Mesendoderm (in vitro differentiated cells): ENCODE results near the gene ANXA2R.
"Not testable (repeated sequence)": the region's sequence is repeated elsewhere in the genome, so short reads cannot be mapped to it uniquely, and the experiment has no call there.

Source experiments
- DNase-seq: peaks from one replicate; pipeline ENCODE4 v3.0.0; 2013
- H2AK5ac ChIP-seq: 2 replicates; pipeline ENCODE4 v1.6.1; 2013; ENCODE audit warnings: low read length, inconsistent platforms
- H2BK120ac ChIP-seq: 2 replicates; pipeline ENCODE4 v1.6.1; 2013; ENCODE audit warnings: low read depth, mild to moderate bottlenecking, low read length, moderate library complexity, mixed read lengths
- H2BK15ac ChIP-seq: replicated peaks from 2 replicates; pipeline ENCODE4 v1.6.1; 2013; ENCODE audit warnings: low read depth, mild to moderate bottlenecking, moderate library complexity
- H2BK5ac ChIP-seq: 2 replicates; pipeline ENCODE4 v1.6.1; 2013; ENCODE audit warnings: low read length, inconsistent platforms
- H3K18ac ChIP-seq: 2 replicates; pipeline ENCODE4 v1.6.1; 2013; ENCODE audit warnings: mild to moderate bottlenecking, low read length, mixed read lengths
- H3K23ac ChIP-seq: one replicate; pipeline ENCODE4 v1.6.1; 2013; ENCODE audit warnings: low read length
- H3K27ac ChIP-seq: 2 replicates; pipeline ENCODE4 v1.5.1; 2013; ENCODE audit warnings: low read depth, mild to moderate bottlenecking, inconsistent platforms, low read length, moderate library complexity
- H3K27me3 ChIP-seq: 2 replicates; pipeline ENCODE4 v1.6.1; 2013; ENCODE audit warnings: low read length, control low read depth, mild to moderate bottlenecking, inconsistent platforms; ENCODE audit not compliant: insufficient read depth, poor library complexity
- H3K36me3 ChIP-seq: 2 replicates; pipeline ENCODE4 v1.6.1; 2013; ENCODE audit warnings: low read length, inconsistent platforms; ENCODE audit not compliant: control insufficient read depth, insufficient read depth
- H3K4ac ChIP-seq: one replicate; pipeline ENCODE4 v1.6.1; 2013; ENCODE audit warnings: low read depth, mild to moderate bottlenecking, low read length, moderate library complexity
- H3K4me1 ChIP-seq: 2 replicates; pipeline ENCODE4 v1.6.1; 2013; ENCODE audit warnings: low read depth, low read length, inconsistent platforms; ENCODE audit not compliant: control insufficient read depth
- H3K4me2 ChIP-seq: 2 replicates; pipeline ENCODE4 v1.6.1; 2013; ENCODE audit warnings: low read length
- H3K4me3 ChIP-seq: 2 replicates; pipeline ENCODE4 v1.5.1; 2013; ENCODE audit warnings: mild to moderate bottlenecking, low read length
- H3K56ac ChIP-seq: one replicate; pipeline ENCODE4 v1.6.1; 2013; ENCODE audit warnings: low read length
- H3K79me1 ChIP-seq: 2 replicates; pipeline ENCODE4 v1.6.1; 2013; ENCODE audit warnings: low read length, inconsistent platforms
- H3K79me2 ChIP-seq: 2 replicates; pipeline ENCODE4 v1.6.1; 2013; ENCODE audit warnings: mild to moderate bottlenecking, low read length; ENCODE audit not compliant: control insufficient read depth, insufficient read depth
- H3K9ac ChIP-seq: 2 replicates; pipeline ENCODE4 v1.6.1; 2013; ENCODE audit warnings: low read length, inconsistent platforms
- H4K5ac ChIP-seq: one replicate; pipeline ENCODE4 v1.6.1; 2013; ENCODE audit warnings: low read length
- H4K8ac ChIP-seq: one replicate; pipeline ENCODE4 v1.6.1; 2013; ENCODE audit warnings: low read depth, mild to moderate bottlenecking, control low read depth, low read length, moderate library complexity
- WGBS: extraction: QIAGEN DNeasy Blood & Tissue Kit; methylation state at CpG from one replicate; pipeline ENCODE4 v1.1.7; 2013; ENCODE audit warnings: low lambda C conversion rate, missing lambda C conversion rate; ENCODE audit not compliant: insufficient coverage; ENCODE audit errors: extremely low coverage; 5-methylcytosine and 5-hydroxymethylcytosine counted together

The ANXA2R gene

DNA sequence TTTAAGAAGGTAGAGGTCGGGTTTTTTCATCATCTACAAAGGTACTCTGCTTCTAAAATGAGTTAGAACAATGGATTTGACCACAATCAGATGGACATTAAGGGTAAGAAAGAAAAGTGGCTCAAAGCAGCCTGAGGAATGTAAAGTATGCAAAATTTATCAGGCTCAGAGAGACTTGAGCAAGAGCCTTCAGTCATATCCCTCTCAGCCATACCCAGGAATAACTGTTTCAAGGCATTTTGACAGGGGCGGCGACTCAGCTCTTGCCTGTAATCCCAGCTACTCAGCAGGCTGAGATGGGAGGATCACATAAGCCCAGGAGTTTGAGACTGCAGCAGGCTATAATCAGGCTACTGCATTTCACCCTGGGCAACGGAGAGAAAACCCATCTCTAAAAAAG is 38.8 kb upstream of the ANXA2R start:
- no peak overlapping the region for H2BK15ac ChIP-seq
- peak overlapping the region; percentile 3 for H3K27ac ChIP-seq
- H4K5ac ChIP-seq: no peak overlapping the region
- H3K36me3 ChIP-seq: peaks cover 1% of the 10 kb centered on the region
- H3K4me2 ChIP-seq: no peak overlapping the region
- H3K56ac ChIP-seq: no peak overlapping the region
- no peak overlapping the region for H3K9ac ChIP-seq
- DNase-seq: peak; percentile 79
- no peak overlapping the region for H3K4me3 ChIP-seq
- no peak overlapping the region for H3K4ac ChIP-seq
- no peaks in the 10 kb centered on the region for H3K79me2 ChIP-seq
- H3K23ac ChIP-seq: no peak overlapping the region
- H3K18ac ChIP-seq: no peak overlapping the region
- peaks cover 4% of the 10 kb centered on the region for H3K4me1 ChIP-seq
- WGBS: no CpG with 5 or more reads among the region's 4 CpGs
- no peaks in the 10 kb centered on the region for H3K79me1 ChIP-seq
- H2AK5ac ChIP-seq: no peak overlapping the region
- H4K8ac ChIP-seq: no peak overlapping the region
- no peak overlapping the region for H2BK5ac ChIP-seq
- H2BK120ac ChIP-seq: peak overlapping the region; percentile 45
- no peaks in the 10 kb centered on the region for H3K27me3 ChIP-seq

DNA sequence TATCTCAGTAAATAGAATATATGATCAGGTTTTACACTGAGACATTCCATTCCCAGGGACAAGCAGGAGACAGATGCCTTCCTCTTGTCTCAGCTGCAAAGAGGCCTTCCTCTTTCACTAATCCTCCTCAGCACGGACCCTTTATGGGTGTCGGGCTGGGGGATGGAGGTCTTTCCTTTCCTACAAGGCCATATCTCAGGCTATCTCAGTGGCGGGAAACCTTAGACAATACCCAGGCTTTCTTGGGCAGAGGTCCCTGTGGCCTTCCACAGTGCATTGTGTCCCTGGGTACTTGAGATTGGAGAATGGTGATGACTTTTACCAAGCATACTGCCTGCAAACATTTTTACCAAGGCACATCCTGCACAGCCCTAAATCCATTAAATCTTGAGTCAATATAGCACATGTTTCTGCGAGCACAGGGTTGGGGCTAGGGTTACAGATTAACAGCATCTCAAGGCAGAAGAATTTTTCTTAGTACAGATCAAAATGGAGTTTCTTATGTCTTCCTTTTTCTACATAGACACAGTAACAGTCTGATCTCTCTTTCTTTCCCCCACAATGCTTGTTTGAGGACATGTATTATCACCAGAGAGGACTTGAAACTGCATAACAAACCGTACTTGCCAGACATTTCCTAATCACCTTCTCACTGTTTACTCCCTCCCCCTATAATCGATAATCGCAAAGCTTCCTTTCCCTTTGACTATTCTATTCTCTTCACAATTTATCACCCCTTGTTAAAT is 37.5 kb upstream of the ANXA2R start:
- not testable (repeated sequence) for H3K79me2 ChIP-seq, H2BK5ac ChIP-seq, H3K79me1 ChIP-seq, H4K5ac ChIP-seq, H2BK120ac ChIP-seq, H3K4me3 ChIP-seq, H3K23ac ChIP-seq, H2AK5ac ChIP-seq, H3K4ac ChIP-seq, H3K18ac ChIP-seq, H3K27ac ChIP-seq, H3K36me3 ChIP-seq, H3K9ac ChIP-seq, H3K27me3 ChIP-seq, H4K8ac ChIP-seq, H2BK15ac ChIP-seq, H3K56ac ChIP-seq, H3K4me1 ChIP-seq, H3K4me2 ChIP-seq
- WGBS: no CpG with 5 or more reads among the region's 7 CpGs
- peak; percentile 39 for DNase-seq

DNA sequence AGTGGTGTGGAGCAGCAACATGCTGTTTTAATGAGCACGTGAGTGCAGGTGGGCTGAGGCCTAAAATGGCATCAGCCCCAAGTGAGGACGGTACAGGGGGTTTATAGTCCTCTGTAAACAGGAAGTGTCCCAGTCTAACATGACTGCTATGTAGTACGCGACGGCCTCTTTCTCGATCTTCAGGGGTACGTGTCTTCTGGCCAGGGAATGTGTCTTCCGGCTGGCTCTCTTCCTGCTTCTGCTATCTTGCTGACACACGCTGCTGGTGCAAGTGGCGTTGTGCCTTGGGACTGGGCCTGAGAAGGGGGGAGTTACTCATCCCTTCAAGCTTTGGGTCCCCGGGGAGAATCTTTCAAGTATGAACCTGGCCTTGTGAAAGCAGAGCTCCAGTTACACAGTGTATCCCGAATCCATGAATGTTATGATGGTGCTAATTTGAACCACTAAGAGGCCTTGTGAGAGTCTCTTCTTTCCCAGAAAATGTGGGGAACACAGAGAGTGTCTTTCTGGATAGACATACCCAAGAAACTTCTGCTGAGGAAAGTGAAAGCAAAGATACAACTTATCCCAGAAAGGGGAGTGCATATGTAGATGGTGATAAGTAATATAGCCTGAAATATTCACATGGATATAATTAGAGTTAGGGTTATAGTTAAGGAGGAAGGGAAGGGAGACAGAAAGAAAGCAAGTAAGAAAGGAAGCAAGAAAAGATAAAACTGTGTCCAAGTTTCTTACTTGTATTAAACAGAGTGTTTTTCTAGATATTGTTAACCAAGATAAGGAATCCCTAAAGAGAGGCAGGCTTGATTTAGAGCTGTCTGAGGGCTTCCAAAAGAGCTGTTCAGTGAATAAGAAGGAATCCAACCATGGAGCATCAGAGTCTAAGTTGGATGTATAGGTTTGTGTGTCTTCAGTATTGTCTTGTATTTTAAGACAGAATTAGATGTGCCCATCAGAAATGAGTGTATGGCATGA is 35.5 kb upstream of the ANXA2R start:
- no peak overlapping the region for H2BK120ac ChIP-seq
- H2AK5ac ChIP-seq: no peak overlapping the region
- no peak overlapping the region for H4K8ac ChIP-seq
- no peak overlapping the region for H3K56ac ChIP-seq
- H3K79me1 ChIP-seq: no peaks in the 10 kb centered on the region
- H2BK15ac ChIP-seq: no peak overlapping the region
- H3K36me3 ChIP-seq: peaks cover 4% of the 10 kb centered on the region
- no peak overlapping the region for H3K27ac ChIP-seq
- no peak overlapping the region for H2BK5ac ChIP-seq
- no peak for DNase-seq
- no peak overlapping the region for H3K4ac ChIP-seq
- H3K9ac ChIP-seq: no peak overlapping the region
- no peak overlapping the region for H3K4me3 ChIP-seq
- no peak overlapping the region for H4K5ac ChIP-seq
- no CpG with 5 or more reads among the region's 12 CpGs for WGBS
- H3K18ac ChIP-seq: no peak overlapping the region
- H3K23ac ChIP-seq: no peak overlapping the region
- H3K4me2 ChIP-seq: no peak overlapping the region
- H3K27me3 ChIP-seq: no peaks in the 10 kb centered on the region
- H3K4me1 ChIP-seq: no peaks in the 10 kb centered on the region
- H3K79me2 ChIP-seq: no peaks in the 10 kb centered on the region

DNA sequence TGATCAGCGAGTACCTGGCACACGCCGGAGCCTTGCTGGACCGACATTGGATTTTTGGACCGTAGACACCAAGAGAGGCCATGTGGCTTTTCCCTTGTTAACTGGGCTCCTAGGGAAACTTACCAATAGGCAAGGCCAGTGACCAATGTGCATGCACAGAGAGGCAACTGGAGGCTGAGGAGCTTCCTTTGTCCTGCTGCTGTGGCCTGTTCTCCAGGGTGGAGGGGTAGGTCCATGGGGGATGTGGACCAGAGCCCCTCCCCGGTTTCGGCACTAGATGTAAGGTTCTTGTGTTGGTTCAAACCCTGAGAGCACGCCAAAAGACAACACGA is 34.8 kb upstream of the ANXA2R start:
- H2BK15ac ChIP-seq: no peak overlapping the region
- DNase-seq: no peak
- H3K4ac ChIP-seq: no peak overlapping the region
- peaks cover 4% of the 10 kb centered on the region for H3K36me3 ChIP-seq
- H4K8ac ChIP-seq: no peak overlapping the region
- H2BK5ac ChIP-seq: no peak overlapping the region
- no peak overlapping the region for H3K27ac ChIP-seq
- H4K5ac ChIP-seq: no peak overlapping the region
- H3K4me2 ChIP-seq: no peak overlapping the region
- H3K4me1 ChIP-seq: no peaks in the 10 kb centered on the region
- H3K4me3 ChIP-seq: no peak overlapping the region
- no peak overlapping the region for H3K23ac ChIP-seq
- no peak overlapping the region for H3K56ac ChIP-seq
- H2BK120ac ChIP-seq: no peak overlapping the region
- WGBS: no CpG with 5 or more reads among the region's 9 CpGs
- H3K27me3 ChIP-seq: no peaks in the 10 kb centered on the region
- H2AK5ac ChIP-seq: no peak overlapping the region
- H3K79me1 ChIP-seq: no peaks in the 10 kb centered on the region
- H3K18ac ChIP-seq: no peak overlapping the region
- no peak overlapping the region for H3K9ac ChIP-seq
- no peaks in the 10 kb centered on the region for H3K79me2 ChIP-seq

DNA sequence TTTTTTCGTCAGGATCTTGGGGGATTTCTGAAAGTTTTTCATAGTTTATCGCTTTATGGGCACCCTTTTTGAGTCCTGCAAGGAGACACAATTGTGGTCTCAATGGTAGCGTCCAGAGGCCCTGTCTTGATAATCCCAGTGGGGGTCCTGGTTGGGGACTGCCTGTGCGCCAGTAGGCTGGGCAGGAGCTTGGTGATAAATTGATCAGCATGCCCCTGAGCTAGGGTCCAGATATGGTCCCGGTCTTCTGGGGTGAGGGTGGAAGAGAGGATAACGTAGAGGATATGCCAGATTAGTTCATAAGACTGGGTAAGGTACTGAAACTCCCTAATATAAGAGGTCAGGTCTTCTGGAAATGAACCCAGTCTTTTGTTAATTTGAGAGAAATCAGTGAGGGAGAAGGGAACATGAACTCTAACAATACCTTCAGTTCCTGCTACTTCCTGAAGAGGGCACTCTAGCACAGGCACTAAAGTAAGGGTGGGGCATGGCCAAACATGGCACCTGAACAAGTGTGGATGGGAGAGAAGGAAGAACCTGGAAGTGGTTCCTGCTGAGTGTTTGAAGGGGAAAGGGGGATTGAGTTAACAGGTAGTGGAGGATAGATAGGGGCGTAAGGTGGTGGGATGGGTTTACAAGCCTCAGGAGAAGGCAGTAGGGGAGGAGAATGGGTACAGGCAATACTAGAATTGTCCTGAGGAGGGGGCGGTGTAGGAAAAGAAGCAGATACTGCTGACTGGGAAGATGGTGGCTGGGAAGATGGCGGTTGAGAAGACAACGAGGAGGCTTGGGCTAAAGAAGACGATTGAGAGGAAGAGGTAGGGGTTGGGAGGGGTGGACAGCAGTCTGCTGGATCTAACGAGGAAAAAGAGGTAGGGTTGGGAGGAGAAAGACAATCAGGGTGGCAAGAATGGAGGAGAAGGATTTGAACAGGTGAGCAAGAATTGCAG is 33.8 kb upstream of the ANXA2R start:
- Histone ChIP-seq H3K9ac (no peak overlapping the region), H3K4ac (no peak overlapping the region), H3K23ac (no peak overlapping the region), H3K4me1 (no peaks in the 10 kb centered on the region), H3K79me1 (no peaks in the 10 kb centered on the region), H4K8ac (no peak overlapping the region), H2AK5ac (no peak overlapping the region), H3K36me3 (peaks cover 4% of the 10 kb centered on the region), H2BK5ac (no peak overlapping the region), H3K18ac (no peak overlapping the region), H2BK15ac (no peak overlapping the region), H3K27me3 (no peaks in the 10 kb centered on the region), H2BK120ac (no peak overlapping the region), H4K5ac (no peak overlapping the region), H3K4me3 (no peak overlapping the region), H3K79me2 (peaks cover 1% of the 10 kb centered on the region), H3K4me2 (no peak overlapping the region), H3K27ac (no peak overlapping the region), H3K56ac (no peak overlapping the region)
- no CpG with 5 or more reads among the region's 12 CpGs for WGBS
- DNase-seq: peak; percentile 76
